ENCODE measurements around the gene NCBP3.

Gene NCBP3

GRCh38 chr17:3796110-3796821 is 49.8 kb downstream of the NCBP3 start:
- TF ChIP-seq REST (IDR thresholded peaks at IDR 0.05; ENCODE audit: insufficient read depth in 1 of 2, low read depth in 2 of 2, low read length in 2 of 2) = no peak
- no peak for TF ChIP-seq FOXP2 (optimal IDR thresholded peaks at IDR 0.05; ENCODE audit: borderline replicate concordance, extremely low read depth, extremely low read length, insufficient read depth)
- no peak for TF ChIP-seq POLR2AphosphoS5 (IDR thresholded peaks at IDR 0.05; ENCODE audit: low read depth, low read length)
- TF ChIP-seq TAF1 (IDR thresholded peaks at IDR 0.05; ENCODE audit: borderline replicate concordance, insufficient read depth, low read length) = no peak
- no peak for TF ChIP-seq SIN3A (IDR thresholded peaks at IDR 0.05; ENCODE audit: borderline replicate concordance, insufficient read depth, low read length)

DNA sequence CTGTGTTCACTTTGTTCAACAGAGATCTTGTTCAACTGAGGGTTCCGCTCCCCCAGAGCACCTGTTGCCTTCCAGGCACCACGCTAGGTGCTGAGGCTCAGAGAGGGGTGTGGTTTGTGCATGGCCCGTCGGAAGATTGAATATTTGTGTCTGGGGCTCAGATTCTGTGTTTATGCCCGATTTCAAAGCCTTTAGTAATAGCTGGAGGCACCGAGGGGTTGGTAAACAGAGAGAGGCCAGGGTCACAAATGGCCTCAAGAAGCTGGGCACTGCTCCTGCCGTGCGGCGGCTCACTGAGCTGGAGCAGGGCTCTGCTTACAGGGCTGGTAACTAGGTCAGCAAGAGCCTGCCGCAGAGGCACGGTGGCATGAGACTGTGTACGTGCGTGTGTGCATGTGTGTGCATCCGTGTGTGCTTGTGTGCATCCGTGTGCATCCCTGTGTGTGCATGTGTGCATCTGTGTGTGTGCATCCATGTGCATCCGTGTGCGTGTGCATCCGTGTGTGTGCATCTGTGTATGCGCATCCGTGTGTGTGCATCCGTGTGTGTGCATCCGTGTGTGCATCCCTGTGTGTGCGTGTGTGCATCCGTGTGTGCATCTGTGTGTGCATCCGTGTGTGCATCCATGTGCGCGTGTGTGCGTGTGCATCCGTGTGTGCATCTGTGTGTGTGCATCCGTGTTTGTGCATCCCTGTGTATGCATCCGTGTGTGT is 50.5 kb downstream of the NCBP3 start:
- TF ChIP-seq REST (IDR thresholded peaks at IDR 0.05; ENCODE audit: insufficient read depth in 1 of 2, low read depth in 2 of 2, low read length in 2 of 2) = no peak
- no peak for TF ChIP-seq POLR2AphosphoS5 (IDR thresholded peaks at IDR 0.05; ENCODE audit: low read depth, low read length)
- TF ChIP-seq FOXP2 (optimal IDR thresholded peaks at IDR 0.05; ENCODE audit: borderline replicate concordance, extremely low read depth, extremely low read length, insufficient read depth) = no peak
- no peak for TF ChIP-seq TAF1 (IDR thresholded peaks at IDR 0.05; ENCODE audit: borderline replicate concordance, insufficient read depth, low read length)

- TF ChIP-seq FOXP2 (optimal IDR thresholded peaks at IDR 0.05; ENCODE audit: borderline replicate concordance, extremely low read depth, extremely low read length, insufficient read depth) (no peak), POLR2AphosphoS5 (IDR thresholded peaks at IDR 0.05; ENCODE audit: low read depth, low read length) (no peak), REST (IDR thresholded peaks at IDR 0.05; ENCODE audit: insufficient read depth in 1 of 2, low read depth in 2 of 2, low read length in 2 of 2) (no peak), SIN3A (IDR thresholded peaks at IDR 0.05; ENCODE audit: borderline replicate concordance, insufficient read depth, low read length) (no peak), TAF1 (IDR thresholded peaks at IDR 0.05; ENCODE audit: borderline replicate concordance, insufficient read depth, low read length) (no peak)
Observed at GRCh38 chr17:3794557-3795389, 51.3 kb downstream of the NCBP3 start.

DNA sequence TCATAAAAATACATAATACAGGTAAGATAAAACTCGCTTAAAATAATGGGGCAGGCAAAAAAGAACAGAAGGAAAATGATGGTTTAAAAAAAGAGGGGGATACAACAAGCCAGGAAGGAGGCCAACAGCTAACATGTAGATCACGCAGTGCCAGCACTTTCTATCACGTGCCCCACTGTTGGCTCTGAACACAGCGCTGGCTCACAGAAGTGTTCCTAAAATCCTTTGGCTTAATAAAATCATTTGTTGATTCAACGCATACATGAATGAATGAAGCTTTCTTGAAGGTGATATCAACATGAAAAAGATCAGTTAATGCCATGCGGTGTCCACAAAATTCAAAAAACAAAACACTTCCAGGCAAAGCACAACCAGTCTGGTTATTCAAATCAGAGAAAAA is 53.6 kb downstream of the NCBP3 start:
- TF ChIP-seq TAF1 (IDR thresholded peaks at IDR 0.05; ENCODE audit: borderline replicate concordance, insufficient read depth, low read length) (no peak), FOXP2 (optimal IDR thresholded peaks at IDR 0.05; ENCODE audit: borderline replicate concordance, extremely low read depth, extremely low read length, insufficient read depth) (no peak), POLR2AphosphoS5 (IDR thresholded peaks at IDR 0.05; ENCODE audit: low read depth, low read length) (no peak), SIN3A (IDR thresholded peaks at IDR 0.05; ENCODE audit: borderline replicate concordance, insufficient read depth, low read length) (no peak), REST (IDR thresholded peaks at IDR 0.05; ENCODE audit: insufficient read depth in 1 of 2, low read depth in 2 of 2, low read length in 2 of 2) (no peak)

Data from PFSK-1 (cell line).